WI38 (cell line): ENCODE data around the gene DNAAF5.

Experiments used
- H3K4me3 ChIP-seq: 2 replicates; pipeline ENCODE4 v1.5.1; 2011; ENCODE audit warnings: low read depth, mild to moderate bottlenecking, control low read depth, low read length
- TF ChIP-seq, protein P1 (sequence below): IDR thresholded peaks from 2 replicates; pipeline ENCODE4 v1.5.1; 2012; ENCODE audit warnings: low read depth, mild to moderate bottlenecking, control low read depth, low read length

The DNAAF5 gene

DNA sequence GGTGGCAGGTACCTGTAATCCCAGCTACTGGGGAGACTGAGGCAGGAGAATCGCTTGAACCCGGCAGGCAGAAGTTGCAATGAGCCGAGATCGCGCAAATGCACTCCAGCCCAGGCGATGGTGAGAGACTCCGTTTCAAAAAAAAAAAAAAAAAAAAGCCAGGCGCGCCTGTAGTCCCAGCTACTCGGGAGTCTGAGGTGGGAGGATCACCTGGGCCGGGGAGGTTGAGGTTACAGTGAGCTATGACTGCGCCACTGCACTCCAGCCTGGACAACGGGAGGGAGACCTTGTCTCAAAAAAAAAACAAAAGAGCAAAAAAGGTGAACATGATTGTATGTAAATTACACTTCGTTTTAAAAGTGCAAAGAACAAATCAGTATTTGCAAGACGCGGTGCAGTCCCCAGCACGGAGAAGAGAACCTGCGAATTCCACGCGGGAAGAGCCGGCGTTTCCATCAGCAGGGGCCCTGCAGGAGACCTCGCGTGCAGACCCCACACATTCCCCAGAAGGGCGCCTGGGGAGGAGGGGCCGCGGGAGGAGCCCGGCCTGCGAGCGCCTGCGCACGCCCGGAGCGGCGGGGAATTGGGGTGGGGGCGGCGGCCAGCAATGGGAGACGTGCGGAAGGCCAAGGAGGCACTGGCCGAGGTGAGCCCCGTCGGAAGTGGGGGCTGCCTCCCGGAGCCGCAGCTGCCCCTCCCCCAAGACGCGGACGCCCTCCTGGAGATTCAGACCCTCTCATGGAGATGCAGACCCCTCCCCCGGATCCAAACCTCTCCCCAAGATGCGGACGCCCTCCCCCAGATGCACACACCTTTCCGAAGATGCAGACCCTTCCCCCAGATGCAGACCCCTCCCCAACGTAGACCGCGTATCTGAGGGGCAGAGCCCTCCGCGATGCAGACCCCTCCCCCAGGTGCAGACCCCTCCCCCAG lies 89.1 kb downstream of the DNAAF5 start:
- TF ChIP-seq, protein P1, sequence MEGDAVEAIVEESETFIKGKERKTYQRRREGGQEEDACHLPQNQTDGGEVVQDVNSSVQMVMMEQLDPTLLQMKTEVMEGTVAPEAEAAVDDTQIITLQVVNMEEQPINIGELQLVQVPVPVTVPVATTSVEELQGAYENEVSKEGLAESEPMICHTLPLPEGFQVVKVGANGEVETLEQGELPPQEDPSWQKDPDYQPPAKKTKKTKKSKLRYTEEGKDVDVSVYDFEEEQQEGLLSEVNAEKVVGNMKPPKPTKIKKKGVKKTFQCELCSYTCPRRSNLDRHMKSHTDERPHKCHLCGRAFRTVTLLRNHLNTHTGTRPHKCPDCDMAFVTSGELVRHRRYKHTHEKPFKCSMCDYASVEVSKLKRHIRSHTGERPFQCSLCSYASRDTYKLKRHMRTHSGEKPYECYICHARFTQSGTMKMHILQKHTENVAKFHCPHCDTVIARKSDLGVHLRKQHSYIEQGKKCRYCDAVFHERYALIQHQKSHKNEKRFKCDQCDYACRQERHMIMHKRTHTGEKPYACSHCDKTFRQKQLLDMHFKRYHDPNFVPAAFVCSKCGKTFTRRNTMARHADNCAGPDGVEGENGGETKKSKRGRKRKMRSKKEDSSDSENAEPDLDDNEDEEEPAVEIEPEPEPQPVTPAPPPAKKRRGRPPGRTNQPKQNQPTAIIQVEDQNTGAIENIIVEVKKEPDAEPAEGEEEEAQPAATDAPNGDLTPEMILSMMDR: no peak

DNA sequence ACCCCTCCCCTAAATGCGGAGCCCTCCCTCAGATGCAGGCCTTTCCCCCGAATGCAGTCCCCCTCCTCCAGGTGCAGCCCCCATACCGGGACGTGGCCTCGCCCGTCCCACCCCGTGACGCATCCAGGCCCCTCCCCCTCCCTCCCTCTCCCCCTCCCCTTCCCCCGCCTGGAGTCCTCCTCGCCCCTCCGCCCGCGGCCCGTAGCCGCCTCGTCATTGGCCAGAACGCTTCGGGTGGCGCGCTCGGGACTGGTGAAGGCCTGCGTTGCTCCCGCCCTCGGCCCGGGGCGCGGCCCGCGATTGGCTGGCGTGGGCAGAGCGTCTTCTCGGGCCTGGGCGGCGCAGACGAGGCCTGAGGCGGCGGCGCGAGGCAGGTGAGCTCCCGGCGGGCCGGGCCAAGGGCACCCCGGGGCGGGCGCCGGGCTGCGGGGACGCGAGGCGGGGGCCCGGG lies 89.8 kb downstream of the DNAAF5 start:
- TF ChIP-seq, protein P1: no peak
- H3K4me3 ChIP-seq: peak overlapping the region; percentile 91

More for the DNA sequence above, 89.1 kb downstream of the DNAAF5 start:
- peak overlapping the region; percentile 49 for H3K4me3 ChIP-seq

DNA sequence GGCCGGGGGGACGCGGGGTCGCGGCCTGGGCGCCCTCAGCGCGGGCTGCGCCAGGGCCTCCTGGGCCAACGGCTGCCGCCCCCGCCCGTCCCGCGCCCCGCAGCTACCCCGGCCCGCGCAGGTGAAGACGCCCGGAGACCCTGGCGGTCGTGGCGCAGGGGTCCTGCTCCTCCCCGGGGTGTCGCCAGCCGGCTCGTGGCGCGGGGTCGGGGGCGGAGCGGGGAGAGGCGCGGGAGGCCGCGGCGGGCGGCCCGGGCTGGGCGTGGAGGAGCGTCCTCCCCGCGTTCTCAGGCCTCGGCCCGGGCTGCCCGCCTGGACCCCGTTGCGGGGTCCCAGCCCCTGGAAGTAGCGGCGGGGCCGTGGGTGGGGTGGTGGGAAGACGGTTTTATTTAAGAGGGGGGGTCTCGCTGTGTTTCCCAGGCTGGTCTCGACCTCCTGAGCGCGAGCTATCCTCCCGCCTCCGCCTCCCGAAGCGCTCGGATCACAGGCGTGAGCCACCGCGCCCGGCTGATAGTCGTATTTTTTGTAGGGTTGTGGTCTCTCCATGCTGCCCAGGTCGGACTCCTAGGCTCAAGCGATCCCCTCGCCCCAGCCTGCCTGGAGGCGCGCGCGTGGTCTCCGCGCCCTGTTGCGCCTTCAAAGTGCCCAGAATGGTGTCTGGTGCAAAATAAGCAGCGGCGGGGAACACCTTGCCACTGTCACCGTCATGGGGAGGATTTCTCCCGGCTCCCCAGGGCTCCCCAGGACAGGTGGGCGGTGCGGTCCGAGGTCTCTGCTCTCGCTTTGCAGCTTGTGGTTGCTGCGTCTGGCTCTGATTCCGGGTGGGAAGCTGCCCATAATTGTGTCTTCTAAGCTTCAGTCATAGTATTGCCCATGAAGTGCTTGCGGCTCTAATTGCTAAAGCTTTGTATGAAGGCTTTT lies 90.5 kb downstream of the DNAAF5 start:
- TF ChIP-seq, protein P1: no peak
- peak overlapping the region; percentile 91 for H3K4me3 ChIP-seq

DNA sequence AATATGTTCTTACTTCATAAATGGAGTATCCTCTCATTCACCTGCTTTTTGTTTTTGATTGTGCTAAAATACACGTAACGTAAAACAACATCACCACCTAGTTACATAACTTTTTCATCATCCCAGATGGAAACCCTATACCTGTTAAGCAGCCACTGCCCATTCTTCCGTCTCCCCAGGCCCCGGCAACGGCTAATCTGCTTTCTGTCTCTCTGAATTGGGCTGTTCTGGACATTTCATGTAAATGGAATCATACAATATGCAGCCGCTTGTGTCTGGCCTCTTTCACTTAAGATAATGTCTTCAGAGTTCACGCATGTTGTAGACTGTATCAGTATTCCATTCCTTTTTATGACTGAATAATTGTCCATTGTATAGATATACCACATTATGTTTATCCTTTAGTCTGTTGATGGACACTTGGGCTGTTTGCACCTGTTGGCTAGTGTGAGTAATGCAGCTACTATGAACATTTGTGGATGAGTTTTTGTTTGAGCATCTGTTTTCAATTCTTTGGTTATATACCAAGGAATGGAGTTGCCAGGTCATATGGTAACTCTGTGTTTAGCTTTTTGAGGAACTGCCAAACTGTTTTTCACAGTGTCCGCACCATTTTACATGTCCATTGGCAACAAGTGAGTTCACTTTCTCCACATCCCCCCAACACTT lies 91.7 kb downstream of the DNAAF5 start:
- TF ChIP-seq, protein P1: no peak

DNA sequence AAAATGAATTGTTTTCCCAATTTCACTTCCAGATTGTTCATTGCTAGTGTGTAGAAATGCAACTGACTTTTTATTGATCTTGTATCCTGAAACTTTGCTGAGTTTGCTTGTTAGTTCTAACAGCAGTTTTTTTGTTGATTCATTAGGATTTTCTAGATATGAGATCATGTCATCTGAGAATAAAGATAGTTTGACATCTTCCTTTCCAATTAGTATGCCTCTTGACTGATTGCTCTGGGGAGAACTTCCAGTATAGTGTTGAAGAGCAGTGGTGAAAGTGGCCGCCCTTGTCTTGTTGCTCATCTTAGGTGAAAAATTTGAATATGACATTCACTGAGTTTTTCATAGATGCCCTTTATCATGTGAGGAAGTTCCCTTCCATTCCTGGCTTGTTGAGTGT lies 93.8 kb downstream of the DNAAF5 start:
- H3K4me3 ChIP-seq: no peak overlapping the region
- TF ChIP-seq, protein P1: no peak

More for the DNA sequence above, 91.7 kb downstream of the DNAAF5 start:
- H3K4me3 ChIP-seq: no peak overlapping the region

- TF ChIP-seq, protein P1: no peak
- H3K4me3 ChIP-seq: no peak overlapping the region
Measured at GRCh38 chr7:821688-822087, 95.2 kb downstream of the DNAAF5 start.
